Measurements from ENCODE around the gene FOXP1. TPM values are rescaled to one million over a fixed set of nuclear protein-coding genes. Genes with fewer than 3 reads are reported as not detected.

The FOXP1 gene
- total RNA-seq, 1 donor from 2014 or later: 128 TPM

GRCh38 chr3:71360180-71360579 lies 223.3 kb downstream of the FOXP1 start:
- H3K9me3 ChIP-seq: no peaks in the 10 kb centered on the region
- intact Hi-C loops (cut with DNase I): no loop called here
- peaks cover 0 to 5% of the 10 kb centered on the region in 2 donors for H3K36me3 ChIP-seq
- H3K4me1 ChIP-seq: peaks cover 9% of the 10 kb centered on the region
- DNase-seq (ENCODE audit: extremely low spot score in 2 of 2): no peak
- no peak overlapping the region for H3K4me3 ChIP-seq
- no peak overlapping the region for H3K27ac ChIP-seq
- H3K27me3 ChIP-seq: no peaks in the 10 kb centered on the region
- TF ChIP-seq CTCF (IDR thresholded peaks at IDR 0.05): no peak
- no peak for TF ChIP-seq POLR2AphosphoS5 (IDR thresholded peaks at IDR 0.05; ENCODE audit: insufficient read depth in 1 of 2, low read depth in 1 of 2)
- no peak for TF ChIP-seq POLR2A (IDR thresholded peaks at IDR 0.05)

- TF ChIP-seq POLR2A (IDR thresholded peaks at IDR 0.05): no peak
- TF ChIP-seq CTCF (IDR thresholded peaks at IDR 0.05): no peak
- Histone ChIP-seq H3K36me3 (peaks cover 0 to 5% of the 10 kb centered on the region in 2 donors), H3K4me3 (no peak overlapping the region), H3K4me1 (peaks cover 9% of the 10 kb centered on the region), H3K27me3 (no peaks in the 10 kb centered on the region), H3K9me3 (no peaks in the 10 kb centered on the region), H3K27ac (no peak overlapping the region)
- intact Hi-C loops (cut with DNase I): no loop called here
- no peak for DNase-seq (ENCODE audit: extremely low spot score in 2 of 2)
Observed at GRCh38 chr3:71358243-71358642, 225.3 kb downstream of the FOXP1 start.

GRCh38 chr3:71356265-71356664 lies 227.3 kb downstream of the FOXP1 start:
- TF ChIP-seq POLR2A (IDR thresholded peaks at IDR 0.05) (no peak), CTCF (IDR thresholded peaks at IDR 0.05) (no peak), POLR2AphosphoS5 (IDR thresholded peaks at IDR 0.05; ENCODE audit: insufficient read depth in 1 of 2, low read depth in 1 of 2) (no peak)
- H3K4me3 ChIP-seq: no peak overlapping the region
- no peak overlapping the region for H3K27ac ChIP-seq
- no peak for DNase-seq (ENCODE audit: extremely low spot score in 2 of 2)
- peaks cover 6% of the 10 kb centered on the region for H3K4me1 ChIP-seq
- no peaks in the 10 kb centered on the region for H3K27me3 ChIP-seq
- intact Hi-C loops (cut with DNase I): no loop called here
- no peaks in the 10 kb centered on the region for H3K9me3 ChIP-seq
- H3K36me3 ChIP-seq: peaks cover 0 to 5% of the 10 kb centered on the region in 2 donors

GRCh38 chr3:71355862-71356261 lies 227.7 kb downstream of the FOXP1 start:
- no peak for DNase-seq (ENCODE audit: extremely low spot score in 2 of 2)
- Histone ChIP-seq H3K27ac (no peak overlapping the region), H3K27me3 (no peaks in the 10 kb centered on the region), H3K36me3 (peaks cover 0 to 5% of the 10 kb centered on the region in 2 donors), H3K4me3 (no peak overlapping the region), H3K4me1 (peaks cover 5% of the 10 kb centered on the region), H3K9me3 (no peaks in the 10 kb centered on the region)
- TF ChIP-seq POLR2A (IDR thresholded peaks at IDR 0.05) (no peak), POLR2AphosphoS5 (IDR thresholded peaks at IDR 0.05; ENCODE audit: insufficient read depth in 1 of 2, low read depth in 1 of 2) (no peak), CTCF (IDR thresholded peaks at IDR 0.05) (no peak)
- intact Hi-C loops (cut with DNase I): no loop called here

- no peak overlapping the region for H3K27ac ChIP-seq
- intact Hi-C loops (cut with DNase I): no loop called here
Observed at GRCh38 chr3:71355037-71355436, 228.5 kb downstream of the FOXP1 start.

More at GRCh38 chr3:71355037-71355436, 228.5 kb downstream of the FOXP1 start:
- TF ChIP-seq POLR2AphosphoS5 (IDR thresholded peaks at IDR 0.05; ENCODE audit: insufficient read depth in 1 of 2, low read depth in 1 of 2) (no peak), POLR2A (IDR thresholded peaks at IDR 0.05) (no peak), CTCF (IDR thresholded peaks at IDR 0.05) (no peak)
- peaks cover 4% of the 10 kb centered on the region for H3K4me1 ChIP-seq
- H3K9me3 ChIP-seq: no peaks in the 10 kb centered on the region
- H3K36me3 ChIP-seq: peaks cover 0 to 5% of the 10 kb centered on the region in 2 donors
- H3K4me3 ChIP-seq: no peak overlapping the region
- no peak for DNase-seq (ENCODE audit: extremely low spot score in 2 of 2)
- no peaks in the 10 kb centered on the region for H3K27me3 ChIP-seq
